ENCODE measurements around the gene GARIN5A. TPM values are rescaled to one million over a fixed set of nuclear protein-coding genes. Genes with fewer than 3 reads are reported as not detected.
A peak's percentile ranks its signal among the peaks of the same experiment; 100 is the strongest.

Gene GARIN5A
- total RNA-seq, 1 experiment from 2014 or later: 6.2 TPM

- Histone ChIP-seq H3K4me3 (ENCODE audit: low read length) (peak overlapping the region; percentile 53), H3K79me2 (ENCODE audit: low read length) (no peaks in the 10 kb centered on the region), H3K4me1 (ENCODE audit: insufficient read depth, low read length) (peaks cover 3% of the 10 kb centered on the region; the same call in 1 of the 2 replicates), H3K27me3 (ENCODE audit: low read length) (no peaks in the 10 kb centered on the region), H3F3A (ENCODE audit: low read length, unreplicated experiment) (no peaks in the 10 kb centered on the region), H3K4me2 (ENCODE audit: low read length) (peak overlapping the region; percentile 73), H4K20me1 (ENCODE audit: low read length) (no peaks in the 10 kb centered on the region), H3K36me3 (ENCODE audit: low read depth, low read length) (no peaks in the 10 kb centered on the region), H3K27ac (ENCODE audit: low read length) (no peak overlapping the region), H3K9me2 (replicated peaks; ENCODE audit: low read length) (no peaks in the 10 kb centered on the region), H3K9me3 (ENCODE audit: low read length) (no peaks in the 10 kb centered on the region), H2AFZ (ENCODE audit: low read length) (peak overlapping the region; percentile 64), H3K9ac (ENCODE audit: low read length) (no peak overlapping the region)
- TF ChIP-seq EZH2phosphoT487 (IDR thresholded peaks at IDR 0.05; ENCODE audit: borderline replicate concordance, low read length): no peak
- no peak for TF ChIP-seq EZH2 (IDR thresholded peaks at IDR 0.05; ENCODE audit: low read length, unreplicated experiment)
- no peak for TF ChIP-seq CTCF (conservative IDR thresholded peaks at IDR 0.05; ENCODE audit: low read depth, low read length)
- intact Hi-C loops (cut with micrococcal nuclease): no loop called here
- ATAC-seq: peak; percentile 33; the same call in 1 of the 2 replicates
- ChIA-PET CTCF (interaction anchor here (0.7 kb wide), 1 partner anchor 545 kb away, joined by 7 read pairs; no protein-coding TSS in a partner anchor), POLR2A (ENCODE audit: unreplicated experiment) (no interaction called here)
- DNase-seq: no peak
- no TSS peak for BruUV-seq (replicated peaks)
Measured at GRCh38 chr19:50516964-50517703, 40.5 kb upstream of the GARIN5A start.

DNA sequence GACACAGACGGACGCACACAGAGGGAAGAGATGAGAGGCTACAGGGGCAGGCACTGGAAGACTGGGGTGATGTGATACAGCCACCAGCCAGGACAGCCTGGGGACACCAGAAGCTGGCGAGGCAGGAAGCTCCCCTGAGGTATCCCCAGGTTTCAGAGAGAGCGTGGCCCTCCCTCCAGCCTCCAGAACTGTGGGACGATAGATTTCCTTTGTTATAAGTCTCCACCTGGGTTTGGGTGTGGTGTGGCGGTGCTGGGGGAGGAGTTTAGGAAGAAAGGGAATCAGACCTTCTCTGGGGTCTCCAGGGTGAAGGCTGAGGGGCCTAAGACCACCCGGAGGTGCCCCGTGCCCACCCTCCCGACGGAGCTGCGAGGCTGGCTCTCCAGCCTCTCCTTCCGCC lies 39.8 kb upstream of the GARIN5A start:
- no peaks in the 10 kb centered on the region for H4K20me1 ChIP-seq (ENCODE audit: low read length)
- H3K4me2 ChIP-seq (ENCODE audit: low read length): peak overlapping the region; percentile 73
- H3K36me3 ChIP-seq (ENCODE audit: low read depth, low read length): no peaks in the 10 kb centered on the region
- no peaks in the 10 kb centered on the region for H3F3A ChIP-seq (ENCODE audit: low read length, unreplicated experiment)
- H3K4me3 ChIP-seq (ENCODE audit: low read length): peak overlapping the region; percentile 53
- no peak overlapping the region for H3K9ac ChIP-seq (ENCODE audit: low read length)
- intact Hi-C loops (cut with micrococcal nuclease): no loop called here
- TF ChIP-seq CTCF (conservative IDR thresholded peaks at IDR 0.05; ENCODE audit: low read depth, low read length) (no peak), EZH2 (IDR thresholded peaks at IDR 0.05; ENCODE audit: low read length, unreplicated experiment) (no peak), EZH2phosphoT487 (IDR thresholded peaks at IDR 0.05; ENCODE audit: borderline replicate concordance, low read length) (no peak)
- ChIA-PET POLR2A (ENCODE audit: unreplicated experiment) (no interaction called here), CTCF (interaction anchor here (0.7 kb wide), 1 partner anchor 546 kb away, joined by 7 read pairs; no protein-coding TSS in a partner anchor)
- no peak for DNase-seq
- no TSS peak for BruUV-seq (replicated peaks)
- no peaks in the 10 kb centered on the region for H3K9me2 ChIP-seq (replicated peaks; ENCODE audit: low read length)
- H2AFZ ChIP-seq (ENCODE audit: low read length): peak overlapping the region; percentile 64
- no peak; the same call in 1 of the 2 replicates for ATAC-seq
- H3K9me3 ChIP-seq (ENCODE audit: low read length): no peaks in the 10 kb centered on the region
- no peak overlapping the region for H3K27ac ChIP-seq (ENCODE audit: low read length)
- no peaks in the 10 kb centered on the region for H3K27me3 ChIP-seq (ENCODE audit: low read length)
- H3K4me1 ChIP-seq (ENCODE audit: insufficient read depth, low read length): peaks cover 3% of the 10 kb centered on the region; the same call in 1 of the 2 replicates
- H3K79me2 ChIP-seq (ENCODE audit: low read length): no peaks in the 10 kb centered on the region

DNA sequence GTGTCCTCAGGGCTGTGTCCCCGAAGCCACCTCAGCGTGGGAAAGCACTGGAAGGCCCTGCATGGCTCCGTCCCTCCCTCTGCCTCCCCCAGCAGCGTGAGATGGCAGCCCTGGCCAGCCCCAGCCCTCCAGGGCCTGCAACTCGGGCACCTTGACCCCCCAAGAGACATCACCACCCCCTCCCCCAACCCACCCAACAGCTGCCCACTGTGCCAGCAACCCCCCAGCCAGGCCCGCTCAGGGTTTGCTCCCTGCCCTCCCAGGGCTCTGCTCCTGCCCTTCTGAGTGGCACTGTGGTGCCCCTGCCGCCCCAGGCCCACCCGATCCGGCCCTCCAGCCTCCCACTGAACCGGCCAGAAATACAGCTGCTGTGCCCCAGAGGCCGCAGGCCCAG lies 38.5 kb upstream of the GARIN5A start:
- ChIA-PET POLR2A (ENCODE audit: unreplicated experiment) (no interaction called here), CTCF (no interaction called here)

More for the DNA sequence above, 38.5 kb upstream of the GARIN5A start:
- BruUV-seq (replicated peaks): no TSS peak
- Histone ChIP-seq H3K9me2 (replicated peaks; ENCODE audit: low read length) (no peaks in the 10 kb centered on the region), H2AFZ (ENCODE audit: low read length) (no peak overlapping the region), H3K79me2 (ENCODE audit: low read length) (0 out of 2 replicates have a peak, but pooled peaks cover 3% of the 10 kb centered on the region), H3K4me3 (ENCODE audit: low read length) (no peak overlapping the region), H3K9me3 (ENCODE audit: low read length) (no peaks in the 10 kb centered on the region), H3F3A (ENCODE audit: low read length, unreplicated experiment) (no peaks in the 10 kb centered on the region), H3K4me2 (ENCODE audit: low read length) (no peak overlapping the region), H3K27me3 (ENCODE audit: low read length) (no peaks in the 10 kb centered on the region), H3K4me1 (ENCODE audit: insufficient read depth, low read length) (peaks cover 10% of the 10 kb centered on the region; the same call in 1 of the 2 replicates), H3K9ac (ENCODE audit: low read length) (no peak overlapping the region), H3K27ac (ENCODE audit: low read length) (no peak overlapping the region), H3K36me3 (ENCODE audit: low read depth, low read length) (no peaks in the 10 kb centered on the region), H4K20me1 (ENCODE audit: low read length) (no peaks in the 10 kb centered on the region)
- TF ChIP-seq CTCF (conservative IDR thresholded peaks at IDR 0.05; ENCODE audit: low read depth, low read length) (no peak), EZH2 (IDR thresholded peaks at IDR 0.05; ENCODE audit: low read length, unreplicated experiment) (no peak), EZH2phosphoT487 (IDR thresholded peaks at IDR 0.05; ENCODE audit: borderline replicate concordance, low read length) (no peak)
- DNase-seq (no peak), ATAC-seq (no peak)
- intact Hi-C loops (cut with micrococcal nuclease): no loop called here
